HS-27A (cell line): Measurements from ENCODE around the gene CDC23.
"Not testable (repeated sequence)": the region's sequence is repeated elsewhere in the genome, so short reads cannot be mapped to it uniquely, and the experiment has no call there.

Experiments used
- DNase-seq: peaks from one replicate; pipeline ENCODE4 v3.0.0-alpha.2; 2012; ENCODE audit warnings: low read depth, missing footprints

CDC23 gene, protein sequence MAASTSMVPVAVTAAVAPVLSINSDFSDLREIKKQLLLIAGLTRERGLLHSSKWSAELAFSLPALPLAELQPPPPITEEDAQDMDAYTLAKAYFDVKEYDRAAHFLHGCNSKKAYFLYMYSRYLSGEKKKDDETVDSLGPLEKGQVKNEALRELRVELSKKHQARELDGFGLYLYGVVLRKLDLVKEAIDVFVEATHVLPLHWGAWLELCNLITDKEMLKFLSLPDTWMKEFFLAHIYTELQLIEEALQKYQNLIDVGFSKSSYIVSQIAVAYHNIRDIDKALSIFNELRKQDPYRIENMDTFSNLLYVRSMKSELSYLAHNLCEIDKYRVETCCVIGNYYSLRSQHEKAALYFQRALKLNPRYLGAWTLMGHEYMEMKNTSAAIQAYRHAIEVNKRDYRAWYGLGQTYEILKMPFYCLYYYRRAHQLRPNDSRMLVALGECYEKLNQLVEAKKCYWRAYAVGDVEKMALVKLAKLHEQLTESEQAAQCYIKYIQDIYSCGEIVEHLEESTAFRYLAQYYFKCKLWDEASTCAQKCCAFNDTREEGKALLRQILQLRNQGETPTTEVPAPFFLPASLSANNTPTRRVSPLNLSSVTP

DNA sequence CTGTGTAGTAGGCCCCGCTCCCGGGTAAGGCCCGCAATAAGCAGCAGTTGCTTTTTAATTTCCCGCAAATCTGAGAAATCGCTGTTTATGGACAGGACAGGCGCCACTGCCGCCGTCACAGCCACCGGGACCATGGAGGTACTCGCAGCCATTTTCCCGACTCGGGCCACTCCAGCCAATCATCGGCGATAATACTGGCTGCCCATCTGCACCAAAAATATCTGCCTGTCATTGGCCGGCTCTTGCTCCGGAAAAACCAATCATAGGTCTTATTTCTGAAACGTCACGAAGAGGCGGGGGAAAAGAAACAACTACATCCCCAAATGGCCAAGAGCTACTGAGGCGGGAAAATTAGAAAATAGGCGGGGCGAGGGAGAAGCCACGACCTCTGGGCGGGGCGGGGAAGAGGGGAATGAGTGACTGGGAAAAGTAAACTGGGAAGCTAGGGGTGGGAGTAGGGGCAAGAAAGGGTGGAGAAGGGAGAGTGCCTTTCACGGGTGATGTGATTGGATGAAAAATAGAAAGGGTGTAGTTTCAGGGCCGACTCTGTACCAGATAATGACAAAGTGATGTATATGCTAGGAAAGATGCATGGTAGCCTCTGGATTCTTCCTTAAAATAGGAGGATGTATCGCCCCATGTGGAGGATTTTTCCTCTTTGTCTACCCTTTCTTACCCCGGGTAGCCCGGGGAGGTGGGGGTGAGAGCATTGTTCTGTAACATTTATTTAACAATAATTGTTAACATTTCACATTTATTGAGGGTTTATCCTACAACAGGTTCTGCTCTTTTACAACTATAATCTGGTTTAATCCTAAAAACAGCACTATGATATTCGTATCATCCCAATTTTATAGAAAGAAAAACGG, at the start of gene CDC23:
Gene CDC23, minus strand, starts transcription at position 163 of the 869 bp plus-strand sequence. Its CDS starts 11 bp downstream, at position 152.
- DNase-seq = peak; percentile 83

DNA sequence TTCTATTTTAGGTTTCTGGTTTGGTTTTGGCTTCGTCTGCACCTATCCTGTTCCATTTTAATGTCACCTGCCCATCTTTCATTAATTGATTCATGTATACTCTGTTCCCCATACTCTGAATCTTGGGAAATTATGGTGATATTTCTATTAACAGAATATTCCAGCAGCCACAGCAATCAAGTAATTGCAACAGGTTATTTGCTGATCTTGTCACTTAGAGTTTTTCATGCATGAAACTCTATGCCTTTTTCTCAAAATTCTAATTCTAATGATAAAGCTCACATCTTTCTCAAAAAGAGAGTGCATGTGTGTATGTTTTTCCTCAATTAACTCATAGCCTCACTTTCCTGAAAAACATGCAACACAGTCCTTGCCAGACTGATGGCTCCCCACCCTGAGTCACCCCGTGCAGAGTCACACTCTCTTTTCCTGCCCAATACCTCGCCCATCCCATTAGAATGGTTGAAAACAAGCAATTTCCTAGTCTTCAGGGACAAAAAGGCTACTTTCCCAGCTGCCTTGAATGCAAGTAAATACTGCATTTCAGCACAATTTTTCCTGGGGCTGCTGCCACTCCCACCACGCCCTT, 45.7 kb upstream of the CDC23 start:
- DNase-seq = no peak

DNA sequence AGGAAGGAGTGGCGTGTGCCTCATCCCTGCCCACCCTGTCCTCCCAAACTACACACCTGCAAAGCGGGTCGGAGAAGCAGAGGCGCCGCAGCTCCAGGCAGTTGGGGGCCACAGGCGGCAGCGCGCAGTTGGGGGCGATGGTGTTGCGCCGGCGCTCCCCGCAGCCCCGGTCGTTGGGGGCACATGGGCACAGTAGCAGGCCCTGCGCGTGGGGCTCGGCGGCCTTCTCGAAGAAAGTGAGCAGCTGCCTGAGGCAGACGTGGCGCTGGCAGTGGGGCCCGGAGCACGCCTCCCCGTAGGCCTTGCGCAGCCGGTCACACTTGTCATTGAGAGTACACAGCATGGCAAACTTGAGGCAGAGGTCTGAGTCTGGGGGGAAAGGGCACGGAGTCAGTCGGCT, 44.5 kb upstream of the CDC23 start:
- DNase-seq = no peak

DNA sequence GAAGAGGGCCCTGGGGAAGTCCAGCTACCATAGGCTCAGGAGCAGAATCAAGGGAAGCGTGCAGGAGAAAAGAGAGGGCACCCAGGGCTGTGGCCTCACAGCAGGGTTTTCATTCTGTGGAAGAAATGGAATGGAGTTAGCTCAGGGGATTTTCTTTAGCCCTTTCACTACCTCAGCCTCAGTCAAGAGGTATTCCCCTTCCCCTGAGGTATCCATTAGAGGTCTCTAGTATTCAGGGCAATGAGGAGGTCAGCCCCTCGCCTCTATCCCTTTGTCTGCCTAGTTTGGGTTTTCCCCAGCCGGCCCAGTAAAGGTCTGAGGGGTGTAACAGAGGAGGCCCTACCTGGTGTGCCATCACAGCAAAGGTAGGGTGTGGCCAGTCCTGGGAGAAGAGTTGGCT, 39.8 kb upstream of the CDC23 start:
- no peak for DNase-seq

DNA sequence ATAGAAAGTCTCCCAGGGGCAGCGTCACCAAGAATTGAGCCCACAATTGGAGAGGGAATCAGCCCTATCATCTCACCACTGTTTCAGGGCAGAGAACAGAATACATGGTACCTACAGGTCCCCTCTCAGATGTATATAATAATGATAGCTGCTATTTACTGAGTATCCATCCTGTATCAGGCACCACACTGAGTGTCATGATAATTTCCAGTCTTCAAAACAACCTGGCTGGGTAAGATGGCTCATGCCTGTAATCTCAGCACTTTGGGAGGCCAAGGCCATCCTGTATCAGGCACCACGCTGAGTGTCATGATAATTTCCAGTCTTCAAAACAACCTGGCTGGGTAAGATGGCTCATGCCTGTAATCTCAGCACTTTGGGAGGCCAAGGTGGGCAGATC, 34.7 kb upstream of the CDC23 start:
- DNase-seq = not testable (repeated sequence)

DNA sequence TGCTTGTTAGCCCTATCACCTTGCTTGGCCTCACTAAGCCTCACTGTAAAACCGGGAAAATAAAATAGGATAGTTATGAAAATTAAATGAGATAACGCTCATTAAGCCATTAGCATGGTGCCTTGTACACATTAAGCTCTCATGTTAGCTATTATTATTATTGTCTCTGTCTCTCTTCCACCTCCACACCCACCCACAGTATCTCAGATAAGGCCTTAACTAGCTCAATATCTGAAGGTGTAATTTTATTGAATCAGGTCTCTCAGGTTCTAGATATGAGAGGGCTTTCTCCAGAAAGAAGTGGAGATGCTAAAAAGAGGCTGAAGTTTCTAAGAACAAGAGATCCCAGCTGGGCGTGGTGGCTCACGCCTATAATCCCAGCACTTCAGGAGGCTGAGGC, 33.7 kb upstream of the CDC23 start:
- DNase-seq = no peak

DNA sequence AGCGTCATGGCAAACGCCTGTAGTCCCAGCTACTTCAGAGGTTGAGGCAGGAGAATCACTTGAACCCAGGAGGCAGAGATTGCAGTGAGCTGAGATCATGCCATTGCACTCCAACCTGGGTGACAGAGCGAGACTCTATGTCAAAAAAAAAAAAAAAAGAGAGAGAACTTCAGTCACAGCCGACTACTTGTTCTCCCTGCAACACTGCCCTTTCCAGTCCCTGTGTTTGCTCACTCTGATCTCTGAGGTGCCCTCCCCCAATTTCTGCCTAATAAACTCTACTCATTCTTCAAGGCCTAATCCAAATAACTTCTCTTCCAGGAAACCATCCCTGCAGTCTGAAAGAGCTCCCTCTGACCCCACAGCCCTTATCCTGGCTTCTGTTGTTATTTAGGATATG, 33.2 kb upstream of the CDC23 start:
- no peak for DNase-seq

DNA sequence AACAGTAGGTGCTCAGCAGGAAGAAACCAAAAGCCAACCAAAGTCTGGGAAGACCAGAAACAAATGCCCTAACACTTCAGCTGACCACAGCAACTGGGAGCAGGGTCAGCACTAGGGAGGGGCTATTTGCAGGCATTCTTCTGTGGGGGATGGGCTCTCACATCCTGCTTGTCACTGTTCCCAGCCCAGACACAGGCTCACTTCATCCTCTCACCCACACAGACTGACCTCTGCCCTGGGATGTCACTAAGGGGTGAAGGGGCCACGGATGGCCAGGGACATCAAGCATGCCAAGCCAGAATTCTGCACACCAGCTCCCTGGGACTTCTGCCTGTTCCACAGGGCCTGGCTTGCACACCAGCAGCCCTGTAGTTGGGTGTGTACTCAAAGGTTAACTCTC, 32.6 kb upstream of the CDC23 start:
- no peak for DNase-seq

DNA sequence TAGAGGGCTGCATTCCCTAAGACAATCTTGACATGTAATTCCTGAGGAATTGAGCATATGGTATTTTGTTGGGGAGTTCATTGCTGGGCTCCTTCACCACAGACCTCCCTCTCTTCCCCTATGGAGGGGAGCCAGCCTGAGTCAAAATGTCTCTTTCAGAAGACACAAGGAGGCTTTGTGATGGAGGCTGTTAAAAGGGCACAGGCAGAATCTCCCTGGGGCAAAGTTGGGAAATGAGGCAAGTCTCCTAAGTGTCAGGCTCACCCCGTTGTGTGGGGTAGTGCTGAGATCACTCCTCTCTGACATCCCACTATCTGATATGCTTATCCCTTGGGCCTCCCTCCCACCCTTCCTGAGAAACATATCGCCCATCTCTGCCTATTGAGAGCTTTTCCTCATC, 30.7 kb upstream of the CDC23 start:
- DNase-seq = no peak

DNA sequence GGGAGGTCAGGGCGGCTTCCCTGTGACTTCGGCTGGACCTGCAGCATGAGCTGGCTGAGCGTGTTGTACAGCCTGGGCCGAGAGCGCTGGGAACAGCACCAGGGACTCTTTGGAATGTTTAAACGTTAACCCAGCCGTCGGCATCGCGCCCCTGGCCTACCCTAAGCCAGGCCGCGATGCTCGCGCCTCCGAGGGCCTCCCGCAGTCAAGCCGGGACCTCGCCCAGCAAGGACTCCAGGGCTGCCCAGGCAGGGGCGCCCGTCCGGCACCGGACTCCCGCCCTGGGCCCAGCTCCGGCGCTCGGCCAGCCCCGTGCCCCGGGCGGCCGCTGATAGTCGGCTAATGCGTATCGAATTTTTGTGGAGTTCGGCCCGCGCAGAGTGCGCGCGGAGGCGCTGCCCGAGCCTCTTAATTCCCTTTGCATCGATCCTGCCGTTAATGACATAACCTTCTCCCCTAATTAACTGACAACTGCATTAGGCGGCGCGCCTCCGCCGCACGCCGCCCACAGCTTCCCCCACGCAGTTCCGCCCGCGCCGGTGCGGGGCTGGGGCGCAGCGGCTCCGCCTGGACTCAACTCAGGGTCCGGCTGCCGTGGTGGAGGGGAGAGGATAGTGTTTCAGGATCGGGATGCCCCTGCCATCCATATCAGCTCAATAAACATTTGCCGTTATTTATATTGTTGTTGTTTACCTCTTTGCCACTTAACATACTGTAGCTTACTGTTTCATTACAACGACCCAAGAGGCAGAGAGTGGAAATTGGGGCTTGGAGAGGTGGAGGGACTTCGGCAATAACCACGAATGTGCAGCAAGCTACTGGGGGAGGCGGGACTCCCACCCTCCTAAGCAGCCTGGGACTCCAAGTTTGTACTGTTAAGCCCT, 28.8 kb upstream of the CDC23 start:
- no peak for DNase-seq

DNA sequence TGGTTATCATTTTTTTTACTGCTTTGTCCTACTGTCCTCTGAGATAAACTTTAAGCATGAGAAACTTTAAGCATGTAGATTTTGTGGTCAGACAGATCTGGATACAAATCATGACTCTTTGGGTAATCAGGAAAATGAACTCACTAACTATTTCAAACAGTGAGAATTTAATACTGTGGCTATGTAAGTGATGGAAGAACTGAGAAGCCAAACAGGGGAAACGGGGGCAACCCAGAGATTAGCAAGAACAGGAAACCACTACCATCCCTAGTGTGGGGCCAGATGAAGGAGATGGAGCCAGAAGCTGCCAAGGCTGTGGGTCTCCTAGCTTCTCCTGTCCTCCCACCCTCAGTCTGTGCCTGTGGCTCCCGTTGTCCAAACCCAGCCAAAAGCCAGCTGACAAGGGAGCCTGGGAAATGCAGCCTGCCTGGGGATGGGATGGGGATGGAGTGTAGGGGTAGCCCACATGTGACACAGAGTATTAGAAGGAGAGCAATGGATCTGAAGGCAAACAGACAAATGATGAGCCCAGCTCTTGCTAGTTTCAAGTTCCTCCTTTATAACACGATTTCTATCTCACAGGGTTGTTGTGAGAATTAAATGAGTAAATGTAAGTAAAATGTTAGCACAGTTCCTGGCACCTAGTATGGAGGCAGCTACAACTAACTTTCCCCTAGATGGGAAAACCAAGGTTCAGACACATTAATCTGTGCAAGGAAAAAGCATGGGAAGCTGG, 27.7 kb upstream of the CDC23 start:
- DNase-seq = no peak

DNA sequence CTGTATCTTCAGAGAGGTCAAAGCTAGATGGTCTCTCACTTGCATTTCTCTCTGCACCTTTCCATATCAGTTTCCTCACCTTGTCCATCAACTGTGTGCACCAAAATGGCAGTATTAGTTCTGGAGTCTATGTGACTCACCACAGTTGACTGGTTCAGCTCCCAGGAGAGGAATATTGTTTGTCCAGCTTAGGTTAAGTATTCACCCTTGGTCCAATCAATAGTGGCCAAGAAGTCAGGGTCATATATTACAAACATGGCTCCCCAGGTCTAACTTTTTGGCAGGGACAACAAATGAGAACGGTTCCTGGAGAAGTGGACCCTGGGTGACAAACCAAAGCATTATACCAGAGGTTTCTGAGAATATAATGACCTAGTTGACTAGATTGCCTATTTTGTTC, 24.9 kb upstream of the CDC23 start:
- no peak for DNase-seq

DNA sequence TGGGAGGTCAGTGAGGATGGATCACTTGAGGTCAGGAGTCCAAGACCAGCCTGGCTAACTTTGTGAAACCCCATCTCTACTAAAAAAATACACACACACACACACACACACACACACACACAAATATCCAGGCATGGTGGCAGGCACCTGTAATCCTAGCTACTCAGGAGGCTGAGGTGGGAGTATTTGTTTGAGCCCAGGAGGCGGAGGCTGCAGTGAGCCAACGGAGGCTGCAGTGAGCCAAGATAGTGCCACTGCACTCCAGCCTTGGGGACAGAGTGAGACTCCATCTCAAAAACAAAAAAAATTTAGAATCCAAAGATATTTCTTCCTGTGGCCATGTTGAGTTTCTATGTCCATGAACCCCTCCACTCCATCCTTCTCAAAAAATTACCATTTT, 21.5 kb upstream of the CDC23 start:
- no peak for DNase-seq

DNA sequence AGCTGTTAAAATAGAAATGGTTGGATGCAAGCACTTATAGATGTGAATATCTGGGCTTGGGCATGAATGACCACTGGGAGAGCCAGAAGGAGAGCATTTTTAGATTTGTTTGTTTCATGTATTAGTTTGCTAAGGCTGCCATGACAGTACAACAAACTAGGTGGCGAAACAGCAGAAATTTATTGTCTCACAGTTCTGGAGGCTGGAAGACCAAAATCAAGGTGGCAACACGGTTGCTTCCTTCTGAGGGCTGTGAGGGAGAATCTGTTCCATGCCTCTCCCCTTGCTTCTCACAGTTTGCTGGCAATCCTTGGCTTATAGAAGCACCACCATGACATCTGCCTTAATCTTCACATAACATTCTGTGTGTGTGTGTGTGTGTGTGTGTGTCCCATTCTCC, 20.2 kb upstream of the CDC23 start:
- no peak for DNase-seq

DNA sequence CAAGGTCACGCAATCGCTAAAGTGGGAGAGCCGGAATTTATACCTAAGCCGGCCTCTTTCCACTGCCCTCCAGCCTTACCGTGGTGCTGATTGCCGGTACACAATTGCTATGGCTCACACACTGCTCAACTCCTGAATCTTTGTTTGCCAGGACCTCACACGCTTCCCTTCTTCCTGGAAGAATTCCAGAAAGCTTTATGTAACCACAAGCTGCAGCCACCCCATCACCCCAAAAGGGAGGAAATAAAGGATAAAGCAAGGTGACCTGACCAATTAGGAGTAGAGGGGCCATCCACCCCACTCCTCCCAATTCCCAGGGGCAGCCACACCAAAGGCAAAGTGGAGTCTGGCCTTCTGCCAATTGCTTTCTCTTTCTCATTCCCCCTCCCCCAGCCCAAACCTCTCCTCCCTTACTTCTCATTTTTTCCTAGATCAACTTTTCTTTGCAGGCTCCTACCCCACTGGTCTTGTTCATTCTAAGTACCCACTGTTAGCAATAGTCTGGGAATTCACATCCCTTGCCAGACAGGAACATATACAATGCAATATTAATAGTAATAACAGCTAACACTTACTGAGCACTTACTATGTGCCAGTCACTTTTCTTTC, 18.0 kb upstream of the CDC23 start:
- no peak for DNase-seq

DNA sequence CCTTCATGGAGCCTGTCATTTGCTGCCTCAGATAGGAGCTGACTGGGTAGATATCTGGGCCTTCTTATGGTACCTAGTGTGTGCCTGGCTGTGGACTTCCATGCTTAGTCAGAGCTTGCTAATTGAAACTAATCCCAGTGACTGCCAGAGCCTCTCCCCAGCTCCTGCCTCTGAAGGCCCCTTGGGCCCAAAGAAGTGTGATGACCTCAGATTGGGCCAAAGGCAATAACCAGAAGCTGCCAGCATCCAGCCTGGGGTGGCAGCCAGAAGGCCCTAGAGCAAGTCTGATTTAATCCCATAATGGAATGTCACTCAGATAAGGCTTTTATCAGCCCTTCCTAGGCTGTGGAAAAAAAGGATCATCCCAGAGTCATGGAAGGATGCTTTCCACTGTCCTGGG, 17.1 kb upstream of the CDC23 start:
- no peak for DNase-seq

DNA sequence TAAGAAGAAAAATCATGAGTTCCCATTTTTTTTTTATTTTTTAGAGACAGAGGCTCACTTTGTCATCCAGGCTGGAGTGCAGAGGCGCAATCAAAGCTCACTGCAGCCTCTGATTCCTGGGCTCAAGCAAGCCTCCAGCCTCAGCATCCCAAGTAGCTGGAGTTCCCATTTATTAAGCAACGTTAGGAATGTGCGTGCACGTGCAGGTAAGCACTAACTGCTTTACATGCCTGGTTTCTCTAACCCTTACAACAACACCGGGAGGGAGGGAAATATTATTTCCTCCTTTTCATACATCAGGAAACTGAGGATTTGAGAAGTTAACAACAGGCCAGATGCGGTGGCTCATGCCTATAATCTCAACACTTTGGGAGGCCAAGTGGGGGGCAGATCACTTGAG, 16.3 kb upstream of the CDC23 start:
- DNase-seq = no peak

DNA sequence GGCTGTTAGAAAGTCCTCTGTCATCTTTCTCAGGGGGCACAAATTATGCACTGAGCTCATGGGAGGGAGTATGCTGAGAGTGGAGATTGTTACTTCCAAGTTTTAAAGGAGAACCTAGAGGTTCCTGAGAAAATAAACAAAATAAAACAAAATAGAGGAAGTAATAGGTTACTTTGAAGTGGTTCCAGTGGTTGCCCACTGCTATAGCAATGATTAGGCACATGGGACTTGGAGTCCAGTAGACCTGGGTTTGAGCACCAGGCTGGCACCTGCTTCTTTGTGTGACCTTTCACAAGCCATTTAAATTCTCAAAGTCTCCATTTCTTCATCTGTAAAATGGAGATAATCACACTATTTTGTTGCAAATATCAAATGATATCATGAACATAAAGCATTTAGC, 13.8 kb upstream of the CDC23 start:
- DNase-seq = no peak

DNA sequence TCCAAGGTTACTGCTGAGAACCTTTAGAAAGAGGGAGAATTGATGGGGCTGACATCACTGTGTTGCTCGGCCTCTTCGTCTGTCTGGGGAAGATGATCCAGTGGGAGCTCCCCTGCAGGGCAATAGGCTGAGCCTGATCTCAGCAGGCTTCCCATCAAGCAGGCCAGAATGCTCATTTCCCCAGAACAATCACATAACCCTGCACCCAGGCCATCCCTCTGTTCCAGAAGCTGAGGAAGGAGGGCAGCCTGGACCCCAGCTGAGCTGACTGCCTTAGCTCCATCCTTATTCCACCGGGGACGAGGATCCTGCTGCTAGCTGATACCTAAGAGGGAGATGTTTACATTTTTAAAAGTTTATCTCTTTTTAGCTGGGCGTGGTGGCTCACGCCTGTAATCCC, 11.6 kb upstream of the CDC23 start:
- DNase-seq = no peak

DNA sequence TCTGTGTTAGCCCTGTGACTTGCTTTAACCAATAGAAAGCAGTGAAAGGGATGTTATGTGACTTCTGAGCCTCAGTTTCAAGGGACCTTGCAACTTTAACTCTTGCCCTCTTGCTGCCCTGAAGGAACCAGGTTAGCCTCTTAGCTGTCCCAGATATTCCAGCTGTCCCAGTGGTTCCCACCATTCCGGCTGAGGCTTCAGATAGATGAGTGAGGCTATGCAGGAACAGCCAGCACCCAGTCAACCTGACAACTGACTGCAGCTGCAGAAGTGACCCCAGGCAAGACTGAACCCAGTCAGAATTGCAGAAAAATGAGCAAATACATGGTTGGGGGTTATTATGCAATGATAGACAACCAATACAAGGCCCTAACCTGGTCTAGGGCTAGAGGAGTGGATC, 10.4 kb upstream of the CDC23 start:
- no peak for DNase-seq
